Measurements from ENCODE around the gene C10orf105. TPM values are rescaled to one million over a fixed set of nuclear protein-coding genes. Genes with fewer than 3 reads are reported as not detected.

The C10orf105 gene
- total RNA-seq, 4 donors from 2014 or later = 0.07 to 1.2 TPM; not detected in 2

GRCh38 chr10:71663311-71663710, 56.3 kb downstream of the C10orf105 start:
- DNase-seq = no peak
- Histone ChIP-seq H3K27me3 (no peaks in the 10 kb centered on the region), H3K4me3 (no peak overlapping the region), H3K36me3 (no peaks in the 10 kb centered on the region), H3K4me1 (no peaks in the 10 kb centered on the region), H3K9me3 (no peaks in the 10 kb centered on the region), H3K27ac (no peak overlapping the region)
- TF ChIP-seq CTCF (IDR thresholded peaks at IDR 0.05) (no peak), POLR2A (IDR thresholded peaks at IDR 0.05) (no peak)
- intact Hi-C loops (cut with DNase I; ENCODE audit: low total_unique reads) = no loop called here

- intact Hi-C loops (cut with DNase I; ENCODE audit: low total_unique reads) = no loop called here
- TF ChIP-seq CTCF (IDR thresholded peaks at IDR 0.05) = no peak
- TF ChIP-seq POLR2A (IDR thresholded peaks at IDR 0.05) = no peak
- Histone ChIP-seq H3K27me3 (no peaks in the 10 kb centered on the region), H3K9me3 (no peaks in the 10 kb centered on the region), H3K4me1 (no peaks in the 10 kb centered on the region), H3K36me3 (no peaks in the 10 kb centered on the region), H3K4me3 (no peak overlapping the region), H3K27ac (no peak overlapping the region)
- DNase-seq = no peak
Measured at GRCh38 chr10:71661779-71662336, 57.7 kb downstream of the C10orf105 start.

Other genes with a start within 250 kb of the C10orf105 start
- 100 to 1,000 TPM in 1 of 4 donors, 10 to 100 TPM in 3; 18.9 to 127 (median 36.7) TPM for gene VSIR, start 53.7 kb upstream of the C10orf105 start, total RNA-seq
- gene PSAP, start 131.5 kb upstream of the C10orf105 start, total RNA-seq = 100 to 1,000 TPM; 603 to 903 (median 759) TPM
- 10 to 100 TPM; 12.3 to 44.7 (median 28.1) TPM for gene CHST3, start 244.6 kb upstream of the C10orf105 start, total RNA-seq

Data from uterus (tissue), 4 donors.